ENCODE data around the gene GPR26.

The GPR26 gene

GRCh38 chr10:123666318-123667236 is at the start of gene GPR26:
Gene GPR26 (plus strand): TSS chr10:123666355. CDS start chr10:123666408, 53 bp downstream.
- no peak for DNase-seq

- no peak for DNase-seq
These were observed 47.9 kb upstream of the GPR26 start for GRCh38 chr10:123618224-123618623.

GRCh38 chr10:123619067-123619855 is 46.9 kb upstream of the GPR26 start:
- DNase-seq, result no peak

- DNase-seq, result no peak
These were observed 45.5 kb upstream of the GPR26 start for GRCh38 chr10:123620621-123621020.

- no peak for DNase-seq
These were observed 44.7 kb upstream of the GPR26 start for GRCh38 chr10:123621492-123621891.

GRCh38 chr10:123621916-123622315 is 44.2 kb upstream of the GPR26 start:
- no peak for DNase-seq

GRCh38 chr10:123622381-123622780 is 43.8 kb upstream of the GPR26 start:
- DNase-seq, result no peak

- no peak for DNase-seq
These were observed 42.1 kb upstream of the GPR26 start for GRCh38 chr10:123624086-123624485.

- DNase-seq, result no peak
These were observed 33.0 kb upstream of the GPR26 start for GRCh38 chr10:123633106-123633505.

- no peak for DNase-seq
These were observed 32.5 kb upstream of the GPR26 start for GRCh38 chr10:123633636-123634035.

GRCh38 chr10:123634221-123634620 is 31.9 kb upstream of the GPR26 start:
- DNase-seq, result no peak

- DNase-seq, result no peak
These were observed 31.0 kb upstream of the GPR26 start for GRCh38 chr10:123635131-123635530.

- no peak for DNase-seq
These were observed 30.4 kb upstream of the GPR26 start for GRCh38 chr10:123635745-123636144.

- DNase-seq, result no peak
These were observed 29.4 kb upstream of the GPR26 start for GRCh38 chr10:123636598-123637325.

- DNase-seq, result no peak
These were observed 28.8 kb upstream of the GPR26 start for GRCh38 chr10:123637326-123637880.

GRCh38 chr10:123639131-123639530 is 27.0 kb upstream of the GPR26 start:
- no peak for DNase-seq

- no peak for DNase-seq
These were observed 26.1 kb upstream of the GPR26 start for GRCh38 chr10:123640016-123640535.

GRCh38 chr10:123642293-123642692 is 23.9 kb upstream of the GPR26 start:
- no peak for DNase-seq

GRCh38 chr10:123642697-123643096 is 23.5 kb upstream of the GPR26 start:
- DNase-seq, result no peak

- DNase-seq, result no peak
These were observed 22.8 kb upstream of the GPR26 start for GRCh38 chr10:123643315-123643714.

- DNase-seq, result no peak
These were observed 21.1 kb upstream of the GPR26 start for GRCh38 chr10:123645016-123645415.

- DNase-seq, result no peak
These were observed 20.5 kb upstream of the GPR26 start for GRCh38 chr10:123645615-123646014.

- DNase-seq, result no peak
These were observed 17.6 kb upstream of the GPR26 start for GRCh38 chr10:123648595-123648994.

All from activated CD4-positive, alpha-beta T cell treated with anti-CD3 and anti-CD28 coated beads, Interleukin-2, amount 50 U/mL, for 16 hours (primary cell).